MCF 10A (cell line): ENCODE data around the gene PPP2R2D. TPM values are rescaled to one million over a fixed set of nuclear protein-coding genes. Genes with fewer than 3 reads are reported as not detected.

ENCODE experiments used
- BruUV-seq: library from RNA; stranded (reverse); fragments of 400-500 nt; replicated peaks from 2 replicates; lab custom pipeline; 2021; lab: Mats Ljungman, UMichigan
- CTCF ChIA-PET: fragments of 300-600 bp; sonication (Branson Sonifier 250); formaldehyde crosslinking; extraction: SDS; loops from one replicate; lab custom pipeline; 2021; ENCODE audit warnings: antibody characterized with exemption, inconsistent platforms; lab: Yijun Ruan, JAX
- POLR2A ChIA-PET: fragments of 300-600, 350-650 bp; sonication (Branson Sonifier 250); formaldehyde crosslinking; extraction: SDS; loops from one replicate; lab custom pipeline; 2020; ENCODE audit warnings: antibody characterized with exemption, inconsistent platforms; lab: Yijun Ruan, JAX
- DNase-seq: peaks from one replicate; pipeline ENCODE4 v3.0.0-alpha.2; 2018; ENCODE audit not compliant: unreplicated experiment
- H3K27ac Mint-ChIP-seq: one replicate; pipeline ENCODE4 v1.8.0; 2022; ENCODE audit warnings: mild to moderate bottlenecking, low read depth, mixed read lengths; ENCODE audit not compliant: unreplicated experiment
- H3K27me3 Mint-ChIP-seq: one replicate; pipeline ENCODE4 v1.8.0; 2022; ENCODE audit warnings: mixed read lengths; ENCODE audit not compliant: insufficient read depth, unreplicated experiment
- H3K36me3 Mint-ChIP-seq: one replicate; pipeline ENCODE4 v1.8.0; 2022; ENCODE audit warnings: mild to moderate bottlenecking, moderate library complexity, mixed read lengths; ENCODE audit not compliant: insufficient read depth, unreplicated experiment
- H3K4me1 Mint-ChIP-seq: one replicate; pipeline ENCODE4 v1.8.0; 2022; ENCODE audit warnings: mixed read lengths; ENCODE audit not compliant: insufficient read depth, unreplicated experiment
- H3K4me3 Mint-ChIP-seq: one replicate; pipeline ENCODE4 v1.8.0; 2022; ENCODE audit warnings: mild to moderate bottlenecking, moderate library complexity, mixed read lengths; ENCODE audit not compliant: unreplicated experiment
- H3K9me3 Mint-ChIP-seq: one replicate; pipeline ENCODE4 v1.8.0; 2022; ENCODE audit warnings: mixed read lengths; ENCODE audit not compliant: unreplicated experiment
- CTCF ChIP-seq: fragments of 200-600 bp; IDR thresholded peaks from one replicate; pipeline ENCODE4 v1.8.0; 2022; ENCODE audit warnings: antibody characterized with exemption, mild to moderate bottlenecking; ENCODE audit not compliant: unreplicated experiment
- intact Hi-C: fragments of 100-400 bp; cut with micrococcal nuclease; formaldehyde crosslinking; loops from 2 replicates; pipeline ENCODE4 v1.14.1; 2022
- total RNA-seq: library from RNA; stranded (reverse); gene quantifications from 2 replicates; pipeline ENCODE4 v1.2.3, GENCODE V29; 2022

Gene PPP2R2D
- total RNA-seq, 1 experiment from 2014 or later, result 35.5 TPM

- ChIA-PET CTCF (interaction anchor here (0.5 to 1.7 kb wide), 4 partner anchors 11 to 1061 kb away, joined by 3 to 4 read pairs (median 4); no protein-coding TSS in a partner anchor), POLR2A (interaction anchor here (0.6 to 1.1 kb wide), 3 partner anchors 9 to 85 kb away, joined by 3 to 4 read pairs (median 3); partner anchors contain the start of gene BNIP3)
- intact Hi-C loops, result no loop called here
- TF ChIP-seq CTCF, result no peak
- DNase-seq, result no peak
- no peak overlapping the region for H3K27ac Mint-ChIP-seq
- H3K27me3 Mint-ChIP-seq, result no peaks in the 10 kb centered on the region
- H3K36me3 Mint-ChIP-seq, result peaks cover 68% of the 10 kb centered on the region
- BruUV-seq, result no TSS peak
- H3K4me3 Mint-ChIP-seq, result no peak overlapping the region
- no peaks in the 10 kb centered on the region for H3K4me1 Mint-ChIP-seq
- H3K9me3 Mint-ChIP-seq, result no peaks in the 10 kb centered on the region
These were observed 71.8 kb downstream of the PPP2R2D start for GRCh38 chr10:131972474-131973071.

DNA sequence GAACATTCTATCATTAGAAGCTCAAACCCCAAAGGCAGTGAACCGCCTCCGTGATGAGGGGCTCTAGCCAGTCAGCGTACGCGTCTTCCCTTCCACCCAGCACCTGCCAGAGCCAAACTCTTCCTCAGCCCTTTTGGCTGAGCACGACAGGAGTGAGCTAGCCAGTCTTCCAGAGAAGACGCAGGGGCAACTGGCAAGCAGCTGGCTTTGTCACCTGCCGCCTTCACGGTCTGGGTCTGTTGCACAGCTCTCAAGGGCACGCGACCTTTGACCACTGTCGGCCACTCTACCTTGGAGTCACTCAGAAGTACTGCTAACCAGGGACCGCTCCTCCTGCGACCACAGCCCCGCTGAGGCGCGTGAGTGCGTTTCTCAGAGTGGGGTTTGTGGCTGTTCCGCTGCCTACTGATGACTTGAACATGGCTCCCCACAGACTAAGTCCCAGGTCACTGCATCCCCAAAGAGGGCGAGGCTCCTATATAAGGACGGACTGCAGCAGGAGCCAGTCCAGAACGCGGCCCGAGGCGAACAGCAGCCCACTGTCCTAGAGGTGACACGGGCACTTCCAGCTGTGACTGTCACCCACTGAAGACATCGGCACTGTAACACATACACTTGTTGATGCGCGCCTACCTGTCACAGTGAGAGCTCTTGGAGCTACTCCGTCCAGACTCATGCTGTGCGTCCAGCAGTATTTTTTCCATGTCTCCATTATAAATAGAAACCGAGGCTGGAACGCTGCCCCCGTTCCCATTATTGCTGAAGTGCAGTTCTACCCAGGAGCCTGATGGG is 72.5 kb downstream of the PPP2R2D start:
- intact Hi-C loops, result no loop called here
- CTCF ChIA-PET, result interaction anchor here (0.5 to 2.3 kb wide), 4 partner anchors 12 to 1062 kb away, joined by 3 to 12 read pairs (median 4); no protein-coding TSS in a partner anchor
- H3K27ac Mint-ChIP-seq, result no peak overlapping the region
- BruUV-seq, result no TSS peak
- POLR2A ChIA-PET, result interaction anchor here (0.6 to 0.7 kb wide), 2 partner anchors 49 to 86 kb away, joined by 3 to 4 read pairs; no protein-coding TSS in a partner anchor
- DNase-seq, result no peak
- no peak overlapping the region for H3K4me3 Mint-ChIP-seq
- peaks cover 65% of the 10 kb centered on the region for H3K36me3 Mint-ChIP-seq
- no peaks in the 10 kb centered on the region for H3K9me3 Mint-ChIP-seq
- TF ChIP-seq CTCF, result no peak
- no peaks in the 10 kb centered on the region for H3K27me3 Mint-ChIP-seq
- no peaks in the 10 kb centered on the region for H3K4me1 Mint-ChIP-seq

DNA sequence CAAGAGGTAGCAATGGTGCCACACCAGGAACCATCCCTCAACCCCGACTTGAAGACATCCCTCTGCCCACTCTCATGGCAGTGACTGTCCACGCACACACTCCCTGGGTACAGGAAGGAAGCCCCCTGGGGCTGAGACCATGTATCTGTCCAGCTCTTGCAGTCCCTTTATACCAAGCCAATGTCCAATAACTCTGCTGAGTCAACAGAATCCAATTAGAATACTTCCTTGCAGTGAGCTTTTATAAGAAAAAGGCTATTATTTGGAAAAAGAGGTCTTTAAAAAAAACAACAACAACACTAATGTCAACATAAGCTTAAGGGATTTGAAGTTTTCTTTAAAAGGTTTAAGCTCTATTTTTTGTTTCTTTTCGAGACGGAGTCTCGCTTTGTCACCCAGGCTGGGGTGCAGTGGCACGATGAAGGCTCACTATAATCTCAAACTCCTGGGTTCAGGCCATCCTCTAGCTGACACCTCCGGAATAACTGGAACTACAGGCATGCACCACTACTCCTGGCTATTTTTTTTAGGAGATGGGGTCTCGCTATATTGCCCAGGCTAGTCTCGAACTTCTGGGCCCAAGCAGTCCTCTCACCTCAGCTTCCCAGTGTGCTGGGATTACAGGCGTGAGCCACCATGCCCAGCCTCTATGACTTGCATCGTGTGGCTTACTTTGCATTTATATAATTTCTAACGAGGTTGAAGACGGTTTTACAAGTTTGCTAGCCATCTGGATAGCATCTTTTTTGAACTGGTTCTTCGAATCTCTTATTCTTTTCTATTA is 73.4 kb downstream of the PPP2R2D start:
- no peak overlapping the region for H3K4me3 Mint-ChIP-seq
- peaks cover 57% of the 10 kb centered on the region for H3K36me3 Mint-ChIP-seq
- ChIA-PET CTCF (interaction anchor here (0.8 to 2.3 kb wide), 4 partner anchors 23 to 89 kb away, joined by 3 to 12 read pairs (median 4); no protein-coding TSS in a partner anchor), POLR2A (interaction anchor here (1.8 kb wide), 1 partner anchor 23 kb away, joined by 10 read pairs; no protein-coding TSS in a partner anchor)
- H3K9me3 Mint-ChIP-seq, result no peaks in the 10 kb centered on the region
- intact Hi-C loops, result no loop called here
- no TSS peak for BruUV-seq
- H3K27ac Mint-ChIP-seq, result no peak overlapping the region
- H3K27me3 Mint-ChIP-seq, result no peaks in the 10 kb centered on the region
- TF ChIP-seq CTCF, result no peak
- no peak for DNase-seq
- peaks cover 4% of the 10 kb centered on the region for H3K4me1 Mint-ChIP-seq
